SU-DHL-6 (cell line): ENCODE results near the gene TELO2.

ENCODE experiments used
- H2AFZ ChIP-seq: fragments of 200-600 bp; sonication (generic); 2 replicates; pipeline ENCODE4 v1.6.1; 2014; ENCODE audit warnings: low read depth, mild to moderate bottlenecking, moderate library complexity, mixed read lengths, antibody characterized with exemption, low read length; ENCODE audit not compliant: severe bottlenecking
- H3F3A ChIP-seq: fragments of 200-600 bp; shearing (Covaris generic); 2 replicates; pipeline ENCODE4 v1.6.0; 2016; ENCODE audit warnings: antibody characterized with exemption, mild to moderate bottlenecking; ENCODE audit not compliant: insufficient read depth
- H3K27ac ChIP-seq: fragments of 200-600 bp; sonication (generic); 2 replicates; pipeline ENCODE4 v1.5.1; 2016; ENCODE audit warnings: low read depth, mild to moderate bottlenecking, low read length, moderate library complexity, mixed read lengths
- H3K27me3 ChIP-seq: fragments of 200-600 bp; sonication (generic), shearing (Covaris generic); 2 replicates; pipeline ENCODE4 v1.6.0; 2014; ENCODE audit warnings: mild to moderate bottlenecking, low read length
- H3K36me3 ChIP-seq: fragments of 200-600 bp; sonication (generic); 2 replicates; pipeline ENCODE4 v1.6.1; 2014; ENCODE audit warnings: mild to moderate bottlenecking, low read length, mixed read lengths
- H3K4me2 ChIP-seq: fragments of 300-600, 200-600 bp; shearing (Covaris generic), sonication (generic); 2 replicates; pipeline ENCODE4 v1.6.0; 2014; ENCODE audit warnings: low read length, low read depth, mild to moderate bottlenecking; ENCODE audit not compliant: poor library complexity, severe bottlenecking
- H3K4me3 ChIP-seq: fragments of 200-600 bp; sonication (generic); 2 replicates; pipeline ENCODE4 v1.5.1; 2014; ENCODE audit warnings: antibody characterized with exemption, low read length, mild to moderate bottlenecking, mixed read lengths; ENCODE audit not compliant: insufficient read depth, poor library complexity, severe bottlenecking
- H3K79me2 ChIP-seq: fragments of 200-600 bp; sonication (generic); 2 replicates; pipeline ENCODE4 v1.6.1; 2014; ENCODE audit warnings: mild to moderate bottlenecking, low read length, moderate library complexity; ENCODE audit not compliant: insufficient read depth
- H3K9ac ChIP-seq: fragments of 200-600 bp; sonication (generic); 2 replicates; pipeline ENCODE4 v1.7.0; 2014; ENCODE audit warnings: mild to moderate bottlenecking, low read length
- H3K9me2 ChIP-seq: fragments of 200-600 bp; sonication (generic); replicated peaks from 2 replicates; pipeline ENCODE4 v1.6.1; 2014; ENCODE audit warnings: low read length; ENCODE audit not compliant: insufficient read depth
- H3K9me3 ChIP-seq: fragments of 200-600 bp; sonication (generic); 2 replicates; pipeline ENCODE4 v1.6.1; 2014; ENCODE audit warnings: low read length, mixed read lengths; ENCODE audit not compliant: insufficient read depth
- H4K20me1 ChIP-seq: fragments of 200-600 bp; sonication (generic); 2 replicates; pipeline ENCODE4 v1.6.1; 2014; ENCODE audit warnings: low read depth, mild to moderate bottlenecking, antibody characterized with exemption, low read length, moderate library complexity, mixed read lengths
- CTCF ChIP-seq: fragments of 200-600 bp; sonication (generic); IDR thresholded peaks from one replicate; pipeline ENCODE4 v1.5.1; 2017; ENCODE audit warnings: antibody characterized with exemption, mild to moderate bottlenecking, low read length, moderate library complexity; ENCODE audit not compliant: insufficient read depth, poor library complexity, severe bottlenecking
- EZH2phosphoT487 ChIP-seq: fragments of 200-600 bp; sonication (generic), shearing (Covaris generic); conservative IDR thresholded peaks from 2 replicates; pipeline ENCODE4 v1.6.1; 2018; ENCODE audit warnings: mild to moderate bottlenecking, antibody characterized with exemption, low read length, moderate library complexity, mixed read lengths

Gene TELO2

GRCh38 chr16:1450218-1450617 lies 42.9 kb upstream of the TELO2 start:
- TF ChIP-seq EZH2phosphoT487, result no peak
- no peak for TF ChIP-seq CTCF
- Histone ChIP-seq H3K4me3 (no peak overlapping the region), H2AFZ (no peak overlapping the region), H3K27ac (no peak overlapping the region), H3F3A (no peaks in the 10 kb centered on the region), H3K27me3 (no peaks in the 10 kb centered on the region), H4K20me1 (no peaks in the 10 kb centered on the region), H3K9ac (no peak overlapping the region), H3K4me2 (no peak overlapping the region), H3K36me3 (no peaks in the 10 kb centered on the region), H3K9me3 (no peaks in the 10 kb centered on the region), H3K9me2 (no peaks in the 10 kb centered on the region), H3K79me2 (no peaks in the 10 kb centered on the region)

GRCh38 chr16:1450841-1451240 lies 42.3 kb upstream of the TELO2 start:
- H3K79me2 ChIP-seq, result no peaks in the 10 kb centered on the region
- H4K20me1 ChIP-seq, result no peaks in the 10 kb centered on the region
- H3K9me3 ChIP-seq, result no peaks in the 10 kb centered on the region
- no peaks in the 10 kb centered on the region for H3K36me3 ChIP-seq
- no peaks in the 10 kb centered on the region for H3K27me3 ChIP-seq
- H3F3A ChIP-seq, result no peaks in the 10 kb centered on the region
- H2AFZ ChIP-seq, result no peak overlapping the region
- H3K4me3 ChIP-seq, result no peak overlapping the region
- H3K9me2 ChIP-seq, result no peaks in the 10 kb centered on the region
- H3K9ac ChIP-seq, result no peak overlapping the region
- no peak overlapping the region for H3K4me2 ChIP-seq
- H3K27ac ChIP-seq, result no peak overlapping the region
- TF ChIP-seq EZH2phosphoT487 (no peak), CTCF (no peak)

GRCh38 chr16:1451702-1452392 lies 41.3 kb upstream of the TELO2 start:
- H2AFZ ChIP-seq, result no peak overlapping the region
- no peak overlapping the region for H3K27ac ChIP-seq
- H3K79me2 ChIP-seq, result no peaks in the 10 kb centered on the region
- no peak overlapping the region for H3K4me2 ChIP-seq
- no peaks in the 10 kb centered on the region for H3K9me3 ChIP-seq
- no peaks in the 10 kb centered on the region for H3K36me3 ChIP-seq
- TF ChIP-seq EZH2phosphoT487 (no peak), CTCF (no peak)
- H3K27me3 ChIP-seq, result no peaks in the 10 kb centered on the region
- no peaks in the 10 kb centered on the region for H3K9me2 ChIP-seq
- no peaks in the 10 kb centered on the region for H4K20me1 ChIP-seq
- no peaks in the 10 kb centered on the region for H3F3A ChIP-seq
- H3K4me3 ChIP-seq, result no peak overlapping the region
- H3K9ac ChIP-seq, result no peak overlapping the region
